Measurements from ENCODE around the gene SERPINF2.

The SERPINF2 gene

DNA sequence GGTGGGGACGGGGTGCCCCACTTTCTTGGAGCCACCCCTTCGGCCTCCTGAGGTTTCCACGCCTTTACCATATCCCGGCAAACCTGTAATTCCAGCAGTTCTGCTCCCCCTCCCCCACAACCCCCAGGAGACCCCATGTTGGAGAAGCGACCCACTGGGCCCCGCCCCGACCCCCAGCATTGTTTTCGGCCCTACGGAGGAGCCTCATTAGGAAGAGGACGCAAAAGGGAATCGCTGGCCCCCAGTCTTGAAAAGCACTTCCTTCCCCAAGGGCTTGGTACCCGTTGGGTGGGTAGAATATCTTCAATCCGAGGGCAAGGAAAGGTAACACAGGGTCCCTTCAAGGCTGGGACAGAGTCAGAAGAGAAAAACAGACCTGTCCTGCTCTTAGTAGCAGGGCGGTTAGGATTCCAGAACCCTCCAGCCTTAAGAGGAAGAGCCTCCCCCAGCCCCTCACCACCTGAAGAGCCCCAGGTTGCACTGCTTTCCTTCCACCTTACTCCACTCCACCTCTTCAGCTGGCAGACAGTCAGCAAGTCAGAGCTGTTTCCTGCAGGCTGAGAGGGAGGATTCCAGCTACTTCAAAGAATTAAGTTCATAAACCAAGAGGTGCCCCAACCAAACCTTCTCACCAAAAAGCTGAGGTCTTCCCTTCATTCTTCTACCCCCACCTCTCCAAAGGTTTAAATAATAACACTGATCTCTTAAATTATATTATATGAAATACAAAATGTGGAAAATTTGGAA is 31.7 kb upstream of the SERPINF2 start:
- Histone ChIP-seq H3K4me1 (ENCODE audit: control insufficient read depth, insufficient read depth, low read length) (peaks cover 15% of the 10 kb centered on the region), H3K4me3 (ENCODE audit: low read depth, low read length) (peak overlapping the region; percentile 63), H3K36me3 (ENCODE audit: control insufficient read depth in 2 of 2, insufficient read depth in 1 of 2, low read length in 2 of 2) (peaks cover 0 to 23% of the 10 kb centered on the region in 2 experiments; a peak in 1 of 3 replicates), H3K9me3 (ENCODE audit: control insufficient read depth, insufficient read depth, low read depth, low read length) (no peaks in the 10 kb centered on the region), H3K27ac (ENCODE audit: extremely low read depth, low read depth, low read length) (no peak overlapping the region; the same call in 1 of the 2 replicates)
- TF ChIP-seq ZNF701 (tag by site-specific recombination; IDR thresholded peaks at IDR 0.05) (no peak), KLF7 (tag by site-specific recombination; IDR thresholded peaks at IDR 0.05; ENCODE audit: borderline replicate concordance) (0 out of 2 replicates have a peak, but pooled peaks have one; percentile 6), ZNF324 (tag by site-specific recombination; IDR thresholded peaks at IDR 0.05) (0 out of 2 replicates have a peak, but pooled peaks have one; percentile 2), ZNF664 (tag by site-specific recombination; IDR thresholded peaks at IDR 0.05) (no peak), GLIS2 (tag by site-specific recombination; IDR thresholded peaks at IDR 0.05) (0 out of 2 replicates have a peak, but pooled peaks have one; percentile 6), ZBTB44 (tag by site-specific recombination; IDR thresholded peaks at IDR 0.05) (no peak), SP3 (tag by site-specific recombination; IDR thresholded peaks at IDR 0.05) (0 out of 2 replicates have a peak, but pooled peaks have one; percentile 10)
- ChIA-PET POLR2A (interaction anchor here (1.1 kb wide), 1 partner anchor 427 kb away, joined by 3 read pairs; no protein-coding TSS in a partner anchor), CTCF (interaction anchor here (0.6 to 1.2 kb wide), 2 partner anchors 42 to 330 kb away, joined by 3 read pairs; no protein-coding TSS in a partner anchor)

DNA sequence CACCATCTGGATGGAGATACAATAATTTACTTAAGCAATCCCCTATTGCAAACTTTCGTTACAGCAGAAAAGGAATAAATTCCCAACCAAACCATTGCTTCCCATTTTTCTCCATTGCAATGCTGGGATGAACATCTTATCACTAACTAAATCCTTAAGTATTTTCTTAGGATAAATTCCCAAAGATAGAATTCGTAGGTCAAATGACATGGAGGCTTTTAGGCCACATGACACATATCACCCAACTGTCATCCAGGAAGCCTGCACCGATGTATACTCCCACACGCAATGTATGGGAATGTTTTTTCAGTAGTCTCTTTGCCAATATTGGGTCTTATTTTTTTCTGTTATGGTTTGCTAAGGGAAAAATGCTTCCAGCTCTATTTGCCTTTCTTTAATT is 30.9 kb upstream of the SERPINF2 start:
- Histone ChIP-seq H3K36me3 (ENCODE audit: control insufficient read depth in 2 of 2, insufficient read depth in 1 of 2, low read length in 2 of 2) (peaks cover 0 to 23% of the 10 kb centered on the region in 2 experiments; a peak in 1 of 3 replicates), H3K27ac (ENCODE audit: extremely low read depth, low read depth, low read length) (no peak overlapping the region), H3K4me3 (ENCODE audit: low read depth, low read length) (no peak overlapping the region), H3K9me3 (ENCODE audit: control insufficient read depth, insufficient read depth, low read depth, low read length) (no peaks in the 10 kb centered on the region), H3K4me1 (ENCODE audit: control insufficient read depth, insufficient read depth, low read length) (peaks cover 15% of the 10 kb centered on the region)
- ChIA-PET POLR2A (interaction anchor here (1.1 kb wide), 1 partner anchor 427 kb away, joined by 3 read pairs; no protein-coding TSS in a partner anchor), CTCF (interaction anchor here (3.7 kb wide), 1 partner anchor 11 kb away, joined by 22 read pairs; the partner anchor contains the start of gene WDR81)
- 0 out of 2 replicates have a peak, but pooled peaks have one; percentile 26 for TF ChIP-seq IKZF3 (tag by site-specific recombination; IDR thresholded peaks at IDR 0.05)
- no peak for TF ChIP-seq ZNF174 (tag by site-specific recombination; IDR thresholded peaks at IDR 0.05)

DNA sequence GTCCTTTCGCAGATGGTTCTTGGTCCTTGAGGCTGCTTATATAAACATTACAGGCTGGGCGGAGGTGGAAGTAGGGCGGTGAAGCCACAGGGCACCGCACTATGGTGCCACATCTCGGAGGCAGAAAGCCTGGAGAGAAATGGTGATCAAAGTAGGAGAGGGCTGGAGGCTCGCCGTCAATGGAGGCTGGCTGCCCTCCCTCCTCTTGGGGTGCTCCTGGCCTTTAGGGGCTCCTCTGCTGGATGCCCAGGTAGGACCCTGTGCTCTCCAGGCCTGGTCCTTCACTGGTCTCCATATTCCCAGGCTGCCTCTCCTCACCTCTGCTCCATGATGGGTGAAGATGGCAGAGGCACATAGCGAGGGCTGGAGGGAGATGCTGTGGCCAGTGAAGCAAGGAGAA is 30.4 kb upstream of the SERPINF2 start:
- CTCF ChIA-PET = interaction anchor here (0.7 to 5.1 kb wide), 6 partner anchors 8 to 342 kb away, joined by 3 to 44 read pairs (median 9); partner anchors contain the start of genes HIC1, RILP and WDR81
- no peak for TF ChIP-seq MZF1 (tag by site-specific recombination; IDR thresholded peaks at IDR 0.05; ENCODE audit: borderline replicate concordance)
- TF ChIP-seq ZNF184 (tag by site-specific recombination; IDR thresholded peaks at IDR 0.05) = no peak
- TF ChIP-seq ZNF701 (tag by site-specific recombination; IDR thresholded peaks at IDR 0.05) = no peak
- TF ChIP-seq ZFHX2 (tag by site-specific recombination; conservative IDR thresholded peaks at IDR 0.05) = 0 out of 2 replicates have a peak, but pooled peaks have one; percentile 27
- no peak for TF ChIP-seq ZNF19 (tag by site-specific recombination; IDR thresholded peaks at IDR 0.05; ENCODE audit: low read depth)
- POLR2A ChIA-PET = interaction anchor here (1.1 to 2.3 kb wide), 2 partner anchors 72 to 426 kb away, joined by 3 to 11 read pairs; no protein-coding TSS in a partner anchor

More for the DNA sequence above, 30.4 kb upstream of the SERPINF2 start:
- Histone ChIP-seq H3K36me3 (ENCODE audit: control insufficient read depth in 2 of 2, insufficient read depth in 1 of 2, low read length in 2 of 2) (peaks cover 0 to 23% of the 10 kb centered on the region in 2 experiments; a peak in 1 of 3 replicates), H3K27ac (ENCODE audit: extremely low read depth, low read depth, low read length) (no peak overlapping the region), H3K9me3 (ENCODE audit: control insufficient read depth, insufficient read depth, low read depth, low read length) (no peaks in the 10 kb centered on the region), H3K4me3 (ENCODE audit: low read depth, low read length) (no peak overlapping the region), H3K4me1 (ENCODE audit: control insufficient read depth, insufficient read depth, low read length) (peaks cover 15% of the 10 kb centered on the region)
